GM12874 (cell line): Measurements from ENCODE around the gene SND1.

Experiments used
- CTCF ChIP-seq: IDR thresholded peaks from 2 replicates; pipeline ENCODE4 v1.5.1; 2011; ENCODE audit warnings: low read depth, mild to moderate bottlenecking, control low read depth, low read length, moderate library complexity; ENCODE audit not compliant: insufficient read depth

The SND1 gene

GRCh38 chr7:127946847-127947246 is 294.9 kb downstream of the SND1 start:
- TF ChIP-seq CTCF: no peak

GRCh38 chr7:127948312-127948711 is 296.3 kb downstream of the SND1 start:
- TF ChIP-seq CTCF: no peak

GRCh38 chr7:127948930-127949329 is 296.9 kb downstream of the SND1 start:
- no peak for TF ChIP-seq CTCF

GRCh38 chr7:127949769-127950222 is 297.8 kb downstream of the SND1 start:
- TF ChIP-seq CTCF: no peak

- no peak for TF ChIP-seq CTCF
These were observed 298.4 kb downstream of the SND1 start for GRCh38 chr7:127950233-127950935.

GRCh38 chr7:127953423-127954356 is 301.7 kb downstream of the SND1 start:
- TF ChIP-seq CTCF: no peak

GRCh38 chr7:127954357-127954748 is 302.4 kb downstream of the SND1 start:
- no peak for TF ChIP-seq CTCF
